B cell (primary cell): ENCODE measurements around the gene THSD7B. TPM values are rescaled to one million over a fixed set of nuclear protein-coding genes. Genes with fewer than 3 reads are reported as not detected.
"Not testable (repeated sequence)": the region's sequence is repeated elsewhere in the genome, so short reads cannot be mapped to it uniquely, and the experiment has no call there.

Source experiments
- ATAC-seq: fragments of 200-7000 bp; cut with Tn5 transposase; one replicate; pipeline ENCODE4 v1.10.0; 2021; ENCODE audit warnings: low read depth, mild to moderate bottlenecking, moderate number of reproducible peaks, moderate library complexity
- CTCF ChIA-PET: fragments of 350-600 bp; sonication (Branson Sonifier 250); formaldehyde crosslinking; loops from one replicate; lab custom pipeline; 2021; ENCODE audit warnings: antibody characterized with exemption, inconsistent platforms; lab: Charles Lee
- POLR2A ChIA-PET: fragments of 350-600 bp; sonication (Branson Sonifier 250); formaldehyde crosslinking; loops from one replicate; lab custom pipeline; 2021; ENCODE audit warnings: antibody characterized with exemption; lab: Charles Lee
- DNase-seq: peaks from one replicate; pipeline ENCODE4 v3.0.0; 2013
- H2AFZ ChIP-seq: 2 replicates; pipeline ENCODE4 v1.6.1; 2012; ENCODE audit warnings: mild to moderate bottlenecking, low read depth, low read length; ENCODE audit not compliant: insufficient read depth, poor library complexity, severe bottlenecking
- H3K27ac ChIP-seq, 2 donors: 1 replicate in 1 of 2; 2 replicates in 1 of 2; pipeline ENCODE4 v1.5.1; 2012 to 2013; ENCODE audit warnings: low read length in 2 of 2, mild to moderate bottlenecking in 2 of 2, moderate library complexity in 1 of 2
- H3K27me3 ChIP-seq, 4 experiments: fragments of 200-600 bp in 1 of 4; sonication (generic) in 1 of 4; replicated peaks in 1 of 4; 1 replicate in 2 of 4; 2 replicates in 2 of 4; pipeline versions ENCODE4 v1.6.1 to v1.7.0; 2013 to 2016; ENCODE audit warnings: low read length in 3 of 4, mild to moderate bottlenecking in 2 of 4, mixed read lengths in 1 of 4, moderate library complexity in 1 of 4; ENCODE audit not compliant: insufficient read depth in 4 of 4, control insufficient read depth in 3 of 4; ENCODE audit errors: control extremely low read depth in 1 of 4
- H3K36me3 ChIP-seq, 2 experiments: replicated peaks in 1 of 2; 1 replicate in 1 of 2; 2 replicates in 1 of 2; pipeline versions ENCODE4 v1.6.1 to v1.7.1; 2013; ENCODE audit warnings: low read length in 1 of 2; ENCODE audit not compliant: insufficient read depth in 2 of 2, control insufficient read depth in 1 of 2; ENCODE audit errors: control extremely low read depth in 1 of 2, extremely low read depth in 1 of 2
- H3K4me1 ChIP-seq, 2 donors: fragments of 200-600 bp in 1 of 2; sonication (generic) in 1 of 2; 1 replicate in 1 of 2; 2 replicates in 1 of 2; pipeline versions ENCODE4 v1.5.1 to v1.6.1; 2013 to 2017; ENCODE audit warnings: low read length in 2 of 2; ENCODE audit not compliant: control insufficient read depth in 2 of 2, insufficient read depth in 2 of 2
- H3K4me2 ChIP-seq: replicated peaks from 2 replicates; pipeline ENCODE3; 2012; ENCODE audit warnings: mild to moderate bottlenecking, low read depth, low read length; ENCODE audit not compliant: poor library complexity, severe bottlenecking
- H3K4me3 ChIP-seq, 5 experiments: fragments of 200-600 bp in 1 of 5; sonication (generic) in 1 of 5; 1 replicate in 3 of 5; 2 replicates in 2 of 5; pipeline versions ENCODE4 v1.5.1 to v1.7.0; 2011 to 2016; ENCODE audit warnings: low read length in 4 of 5, mild to moderate bottlenecking in 4 of 5, low read depth in 2 of 5, control low read depth in 1 of 5, moderate library complexity in 1 of 5; ENCODE audit not compliant: insufficient read depth in 1 of 5; ENCODE audit errors: control extremely low read depth in 1 of 5, extremely low read depth in 1 of 5
- H3K79me2 ChIP-seq: fragments of 200-600 bp; sonication (generic); one replicate; pipeline ENCODE4 v1.6.0; 2016; ENCODE audit warnings: low read length; ENCODE audit not compliant: control insufficient read depth, insufficient read depth
- H3K9ac ChIP-seq: fragments of 200-600 bp; sonication (generic); 2 replicates; pipeline ENCODE4 v1.6.1; 2017; ENCODE audit warnings: mild to moderate bottlenecking, low read length, moderate library complexity
- H3K9me3 ChIP-seq, 3 donors: one replicate each; pipeline versions ENCODE4 v1.6.1 to v1.7.1; 2013; ENCODE audit warnings: low read length in 2 of 3; ENCODE audit not compliant: control insufficient read depth in 2 of 3, insufficient read depth in 1 of 3; ENCODE audit errors: control extremely low read depth in 1 of 3
- H4K20me1 ChIP-seq: 2 replicates; pipeline ENCODE4 v1.6.0; 2012; ENCODE audit warnings: mild to moderate bottlenecking, low read length; ENCODE audit not compliant: insufficient read depth, control insufficient read depth, poor library complexity, severe bottlenecking
- H3K27ac Mint-ChIP-seq: one replicate; pipeline ENCODE4 v1.8.0; 2021; ENCODE audit warnings: mixed read lengths
- H3K27me3 Mint-ChIP-seq: one replicate; pipeline ENCODE4 v1.8.0; 2021; ENCODE audit warnings: mixed read lengths
- H3K4me1 Mint-ChIP-seq: one replicate; pipeline ENCODE4 v1.8.0; 2021; ENCODE audit warnings: mixed read lengths
- H3K4me3 Mint-ChIP-seq: one replicate; pipeline ENCODE4 v1.8.0; 2021; ENCODE audit warnings: mixed read lengths
- H3K9me3 Mint-ChIP-seq: one replicate; pipeline ENCODE4 v1.8.0; 2022; ENCODE audit warnings: mixed read lengths; ENCODE audit not compliant: insufficient read depth
- EZH2 ChIP-seq: IDR thresholded peaks from 2 replicates; pipeline ENCODE4 v1.6.1; 2012; ENCODE audit warnings: borderline replicate concordance, low read depth, mild to moderate bottlenecking, moderate library complexity, low read length; ENCODE audit not compliant: insufficient read depth, poor library complexity, severe bottlenecking
- WGBS: methylation state at CpG from one replicate; pipeline ENCODE4 v1.1.5; 2013; ENCODE audit warnings: missing lambda C conversion rate; ENCODE audit not compliant: insufficient coverage; 5-methylcytosine and 5-hydroxymethylcytosine counted together
- intact Hi-C: fragments of 100-400 bp; cut with micrococcal nuclease; formaldehyde crosslinking; loops from one replicate; pipeline ENCODE4 v1.10.0; 2022
- polyA plus RNA-seq: library from polyadenylated mRNA; depleted of rRNA; stranded (reverse); fragments of >200 nt; gene quantifications from 2 replicates; pipeline ENCODE4 v1.2.3, GENCODE V29; 2012
- total RNA-seq, 2 donors: library from RNA; stranded (reverse); fragments of 120-200 nt in 1 of 2; gene quantifications; 1 replicate in 1 of 2; 2 replicates in 1 of 2; pipeline versions ENCODE4 v1.2.3 to v1.2.4, GENCODE V29; 2013 to 2022
- TF ChIP-seq, protein P1 (sequence below): fragments of 200-600 bp; IDR thresholded peaks from one replicate; pipeline ENCODE4 v1.8.0; 2022; ENCODE audit warnings: antibody characterized with exemption, mild to moderate bottlenecking

Gene THSD7B
- total and polyA plus RNA-seq, 2 donors (not counting 1 experiment from before 2014, with no cell fraction given), result 0.76 TPM; not detected in 1

DNA sequence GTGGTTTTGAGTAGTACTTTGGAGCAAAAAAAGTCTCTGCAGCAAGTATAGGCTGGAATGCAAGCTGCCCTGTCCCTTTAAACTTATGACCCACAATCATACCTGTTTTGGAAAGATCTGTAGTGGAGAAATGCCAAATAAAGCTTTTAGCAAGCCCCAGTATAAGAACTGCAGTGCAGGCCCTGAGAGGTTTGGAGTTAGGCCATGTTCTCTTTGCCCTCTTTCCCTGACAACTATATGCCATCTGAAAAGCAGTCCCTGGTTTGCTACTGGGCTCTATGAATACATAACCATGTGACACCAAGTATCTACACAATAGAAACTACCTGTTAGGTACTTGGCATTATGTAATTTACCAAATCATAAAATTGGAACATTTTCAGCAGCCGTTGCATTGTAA lies 931.6 kb downstream of the THSD7B start:
- H3K4me1 Mint-ChIP-seq, result no peaks in the 10 kb centered on the region
- Histone ChIP-seq H4K20me1 (no peaks in the 10 kb centered on the region), H3K4me3 (no peak overlapping the region), H3K4me2 (no peak overlapping the region), H3K79me2 (no peaks in the 10 kb centered on the region), H2AFZ (no peak overlapping the region), H3K9ac (no peak overlapping the region), H3K4me1 (no peaks in the 10 kb centered on the region), H3K27me3 (no peaks in the 10 kb centered on the region), H3K9me3 (peaks cover 0 to 2% (median 0%) of the 10 kb centered on the region in 3 donors), H3K36me3 (no peaks in the 10 kb centered on the region), H3K27ac (no peak overlapping the region)
- peaks cover 2% of the 10 kb centered on the region for H3K9me3 Mint-ChIP-seq
- H3K27me3 Mint-ChIP-seq, result no peaks in the 10 kb centered on the region
- H3K27ac Mint-ChIP-seq, result no peak overlapping the region
- H3K4me3 Mint-ChIP-seq, result no peak overlapping the region
- no peak for DNase-seq
- no peak for ATAC-seq
- WGBS, result 100% methylated on average over 1 of the region's 1 CpG
- no peak for TF ChIP-seq EZH2
- TF ChIP-seq, protein P1, sequence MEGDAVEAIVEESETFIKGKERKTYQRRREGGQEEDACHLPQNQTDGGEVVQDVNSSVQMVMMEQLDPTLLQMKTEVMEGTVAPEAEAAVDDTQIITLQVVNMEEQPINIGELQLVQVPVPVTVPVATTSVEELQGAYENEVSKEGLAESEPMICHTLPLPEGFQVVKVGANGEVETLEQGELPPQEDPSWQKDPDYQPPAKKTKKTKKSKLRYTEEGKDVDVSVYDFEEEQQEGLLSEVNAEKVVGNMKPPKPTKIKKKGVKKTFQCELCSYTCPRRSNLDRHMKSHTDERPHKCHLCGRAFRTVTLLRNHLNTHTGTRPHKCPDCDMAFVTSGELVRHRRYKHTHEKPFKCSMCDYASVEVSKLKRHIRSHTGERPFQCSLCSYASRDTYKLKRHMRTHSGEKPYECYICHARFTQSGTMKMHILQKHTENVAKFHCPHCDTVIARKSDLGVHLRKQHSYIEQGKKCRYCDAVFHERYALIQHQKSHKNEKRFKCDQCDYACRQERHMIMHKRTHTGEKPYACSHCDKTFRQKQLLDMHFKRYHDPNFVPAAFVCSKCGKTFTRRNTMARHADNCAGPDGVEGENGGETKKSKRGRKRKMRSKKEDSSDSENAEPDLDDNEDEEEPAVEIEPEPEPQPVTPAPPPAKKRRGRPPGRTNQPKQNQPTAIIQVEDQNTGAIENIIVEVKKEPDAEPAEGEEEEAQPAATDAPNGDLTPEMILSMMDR, result no peak
- ChIA-PET POLR2A (no interaction called here), CTCF (no interaction called here)
- intact Hi-C loops, result no loop called here

DNA sequence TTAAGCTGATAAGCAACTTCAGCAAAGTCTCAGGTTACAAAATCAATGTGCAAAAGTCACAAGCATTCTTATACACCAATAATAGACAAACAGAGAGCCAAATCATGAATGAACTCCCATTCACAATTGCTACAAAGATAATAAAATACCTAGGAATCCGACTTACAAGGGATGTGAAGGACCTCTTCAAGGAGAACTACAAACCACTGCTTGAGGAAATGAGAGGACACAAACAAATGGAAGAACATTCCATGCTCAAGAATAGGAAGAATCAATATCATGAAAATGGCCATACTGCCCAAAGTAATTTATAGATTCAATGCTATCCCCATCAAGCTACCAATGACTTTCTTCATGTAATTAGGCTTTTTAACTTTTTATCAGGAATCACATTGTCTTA lies 934.9 kb downstream of the THSD7B start:
- H3K9me3 ChIP-seq, H2AFZ ChIP-seq, H3K27me3 ChIP-seq, POLR2A ChIA-PET, H4K20me1 ChIP-seq, H3K27ac ChIP-seq, ATAC-seq, CTCF ChIA-PET, H3K4me2 ChIP-seq, H3K36me3 ChIP-seq, H3K4me3 ChIP-seq, H3K4me1 Mint-ChIP-seq, H3K27ac Mint-ChIP-seq, H3K9me3 Mint-ChIP-seq, H3K4me3 Mint-ChIP-seq, H3K9ac ChIP-seq, DNase-seq, H3K4me1 ChIP-seq, intact Hi-C loops, H3K27me3 Mint-ChIP-seq, H3K79me2 ChIP-seq: not testable (repeated sequence)
- WGBS, result no CpG with 5 or more reads among the region's 1 CpG
